SK-N-MC (cell line): Measurements from ENCODE around the gene ASCC1.

ENCODE experiments used
- DNase-seq: peaks from one replicate; pipeline ENCODE4 v3.0.0-alpha.2; 2011; ENCODE audit warnings: low read depth, low spot score
- H3K27ac ChIP-seq: fragments of 200-600 bp; sonication (generic); 2 replicates; pipeline ENCODE4 v1.5.1; 2016; ENCODE audit warnings: mixed run types
- H3K36me3 ChIP-seq: fragments of 200-600 bp; sonication (generic); 2 replicates; pipeline ENCODE4 v1.6.1; 2017; ENCODE audit warnings: antibody characterized with exemption, low read length, mixed read lengths; ENCODE audit not compliant: insufficient read depth
- H3K4me3 ChIP-seq: fragments of 200-600 bp; sonication (generic); 2 replicates; pipeline ENCODE4 v1.5.1; 2016
- H3K9ac ChIP-seq: fragments of 200-600 bp; sonication (generic); 2 replicates; pipeline ENCODE4 v1.8.0; 2017; ENCODE audit warnings: mixed run types, mixed read lengths; ENCODE audit not compliant: insufficient read length
- H3K9me3 ChIP-seq: fragments of 200-600 bp; sonication (generic); 2 replicates; pipeline ENCODE4 v1.6.1; 2017; ENCODE audit warnings: low read depth, mild to moderate bottlenecking, antibody characterized with exemption, low read length, moderate library complexity, mixed read lengths
- EZH2 ChIP-seq: fragments of 200-600 bp; sonication (generic); IDR thresholded peaks from one replicate; pipeline ENCODE4 v1.6.1; 2017; ENCODE audit warnings: antibody characterized with exemption
- FOXP2 ChIP-seq: optimal IDR thresholded peaks from 2 replicates; pipeline ENCODE3; 2011; ENCODE audit warnings: mild to moderate bottlenecking, moderate library complexity; ENCODE audit not compliant: insufficient read depth; ENCODE audit errors: extremely low read length, control extremely low read depth
- POLR2AphosphoS5 ChIP-seq: IDR thresholded peaks from 2 replicates; pipeline ENCODE4 v1.6.1; 2012; ENCODE audit warnings: mild to moderate bottlenecking, low read depth, low read length, borderline replicate concordance

Gene ASCC1

DNA sequence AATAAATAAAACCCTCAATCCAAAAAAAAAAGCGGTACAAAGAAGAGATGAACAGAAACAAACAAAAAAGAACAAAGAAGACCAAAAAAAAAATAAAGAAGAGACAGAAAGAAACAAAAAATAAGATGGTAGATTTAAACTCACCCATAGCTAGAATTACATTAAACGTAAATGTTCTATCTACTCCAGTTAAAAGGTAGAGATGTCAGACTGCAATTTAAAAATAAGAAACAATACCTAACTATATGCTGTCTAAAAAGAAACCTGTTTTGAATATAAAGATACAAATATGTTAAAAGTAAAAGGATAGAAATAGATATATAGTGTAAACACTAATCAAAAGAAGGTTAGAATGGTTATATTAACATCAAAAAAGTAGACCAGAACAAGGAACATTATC is 31.9 kb downstream of the ASCC1 start:
- DNase-seq: no peak
- Histone ChIP-seq H3K36me3 (no peaks in the 10 kb centered on the region; the same call in 1 of the 2 replicates), H3K27ac (no peak overlapping the region), H3K4me3 (no peak overlapping the region), H3K9ac (no peak overlapping the region), H3K9me3 (no peaks in the 10 kb centered on the region)
- no peak for TF ChIP-seq FOXP2
- no peak for TF ChIP-seq EZH2
- no peak for TF ChIP-seq POLR2AphosphoS5

DNA sequence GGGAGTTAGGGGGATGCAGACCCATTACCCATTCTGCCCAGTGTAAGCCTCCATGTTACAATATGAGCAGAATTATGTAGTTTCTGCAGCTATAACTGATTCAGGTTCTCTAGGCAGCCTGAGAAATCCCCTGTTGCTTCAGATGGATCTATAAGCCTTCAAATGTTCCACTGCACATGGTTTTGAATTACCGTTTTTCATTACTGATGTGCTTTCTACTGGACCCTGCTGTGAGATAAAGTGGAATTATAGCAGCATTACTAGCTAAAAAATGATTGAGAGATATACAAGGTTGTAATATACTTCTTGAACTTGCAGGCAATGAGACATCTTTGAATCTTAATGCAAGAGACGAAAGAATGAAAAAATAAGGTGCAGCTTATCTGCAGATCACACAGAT is 38.6 kb downstream of the ASCC1 start:
- no peak for DNase-seq
- no peaks in the 10 kb centered on the region for H3K36me3 ChIP-seq
- TF ChIP-seq EZH2: no peak
- no peak for TF ChIP-seq FOXP2
- no peak for TF ChIP-seq POLR2AphosphoS5
- H3K27ac ChIP-seq: no peak overlapping the region
- no peak overlapping the region for H3K4me3 ChIP-seq
- no peak overlapping the region for H3K9ac ChIP-seq
- no peaks in the 10 kb centered on the region for H3K9me3 ChIP-seq

DNA sequence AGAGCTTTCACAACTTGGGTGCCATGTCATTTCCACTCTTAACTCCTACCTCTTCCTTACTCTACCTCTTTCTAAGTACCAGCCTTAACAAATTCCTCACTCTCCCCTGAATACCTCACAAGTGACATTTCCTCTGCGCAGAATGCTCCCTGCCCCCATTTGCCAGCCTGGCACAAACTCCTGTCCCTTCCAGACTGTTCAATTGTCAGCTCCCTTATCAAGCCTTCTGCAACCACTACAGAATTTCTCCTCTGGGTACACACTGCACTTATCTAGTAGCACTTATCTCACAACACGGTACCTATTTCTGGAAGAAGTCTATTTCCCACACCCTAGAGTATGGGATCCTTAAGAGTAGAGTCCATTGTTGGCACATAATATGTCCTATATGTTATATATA is 39.4 kb downstream of the ASCC1 start:
- Histone ChIP-seq H3K9ac (no peak overlapping the region), H3K36me3 (no peaks in the 10 kb centered on the region), H3K9me3 (no peaks in the 10 kb centered on the region), H3K27ac (no peak overlapping the region), H3K4me3 (no peak overlapping the region)
- no peak for TF ChIP-seq POLR2AphosphoS5
- no peak for TF ChIP-seq FOXP2
- TF ChIP-seq EZH2: no peak
- no peak for DNase-seq

DNA sequence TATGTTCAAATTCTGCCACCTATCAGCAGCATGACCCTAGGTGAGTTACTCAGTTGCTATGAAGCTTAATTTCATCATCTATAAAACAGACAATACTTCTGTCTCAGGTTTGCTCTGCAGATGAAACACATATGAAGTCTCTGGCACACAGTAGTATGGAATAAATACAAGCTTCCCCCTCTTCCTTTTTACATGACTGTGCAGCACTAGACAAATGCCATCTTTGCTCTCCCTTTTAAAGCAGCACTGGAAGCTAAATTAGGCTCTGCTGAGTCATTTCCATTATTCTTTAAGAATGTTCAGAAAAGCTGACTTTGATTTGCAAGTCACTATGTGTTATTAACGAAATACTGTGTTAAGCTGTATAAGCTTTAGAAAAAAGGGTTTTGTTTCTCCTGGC is 40.9 kb downstream of the ASCC1 start:
- TF ChIP-seq FOXP2 (no peak), POLR2AphosphoS5 (no peak), EZH2 (no peak)
- H3K9me3 ChIP-seq: no peaks in the 10 kb centered on the region
- peak overlapping the region; percentile 21; the same call in 1 of the 2 replicates for H3K27ac ChIP-seq
- H3K36me3 ChIP-seq: no peaks in the 10 kb centered on the region
- no peak for DNase-seq
- H3K9ac ChIP-seq: no peak overlapping the region
- no peak overlapping the region for H3K4me3 ChIP-seq

DNA sequence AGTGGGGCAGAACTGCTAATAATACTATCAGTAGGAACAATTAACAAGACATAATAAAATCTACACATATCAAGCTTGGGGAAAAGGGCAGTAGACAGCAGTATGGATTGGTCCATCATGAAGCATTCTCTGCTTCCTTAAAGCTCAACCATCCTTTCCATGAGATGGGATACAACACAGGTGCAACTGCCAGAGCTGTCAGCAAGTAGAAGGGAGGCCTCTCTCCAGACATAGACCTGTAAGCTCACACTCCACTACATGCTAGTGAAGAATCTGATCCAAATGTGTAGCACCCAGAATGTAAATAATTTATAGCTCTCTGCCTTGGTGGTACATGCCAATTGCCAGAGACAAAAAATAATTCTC is 41.8 kb downstream of the ASCC1 start:
- no peak for DNase-seq
- no peak overlapping the region for H3K27ac ChIP-seq
- no peak overlapping the region for H3K9ac ChIP-seq
- no peaks in the 10 kb centered on the region for H3K36me3 ChIP-seq
- no peak overlapping the region for H3K4me3 ChIP-seq
- no peaks in the 10 kb centered on the region for H3K9me3 ChIP-seq
- no peak for TF ChIP-seq POLR2AphosphoS5
- TF ChIP-seq FOXP2: no peak
- no peak for TF ChIP-seq EZH2

DNA sequence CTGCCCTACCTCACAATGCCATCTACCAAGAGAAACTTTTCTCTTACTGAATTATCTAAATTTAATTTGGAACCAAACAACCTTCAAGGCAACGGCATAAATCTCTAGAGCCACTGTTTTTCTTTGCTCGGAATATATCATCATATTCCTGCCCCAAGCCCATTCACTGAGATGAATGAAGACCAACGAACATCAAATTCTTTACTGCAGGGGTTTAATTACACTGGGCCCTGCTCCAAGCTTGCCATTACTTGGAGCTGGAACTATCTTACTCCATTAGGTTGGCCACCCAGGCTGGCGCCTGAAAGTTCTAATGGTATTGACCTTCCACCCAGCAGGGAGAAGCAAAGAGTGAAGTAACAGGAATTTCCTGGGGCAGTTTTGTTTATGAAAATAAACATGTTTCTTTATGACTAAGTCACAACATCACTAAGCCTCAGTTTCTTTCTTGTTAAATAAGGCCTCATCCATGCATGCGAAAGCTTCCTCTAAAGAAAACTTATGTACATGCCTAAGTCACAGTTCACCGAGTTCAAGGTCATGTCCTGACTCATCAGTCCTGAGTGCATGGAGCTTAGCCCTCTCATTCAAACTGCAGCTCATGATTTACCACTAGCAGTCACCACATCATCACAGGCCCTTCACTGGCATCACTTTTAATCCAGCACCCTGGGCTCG is 42.3 kb downstream of the ASCC1 start:
- DNase-seq: no peak
- H3K36me3 ChIP-seq: no peaks in the 10 kb centered on the region
- H3K9ac ChIP-seq: no peak overlapping the region

DNA sequence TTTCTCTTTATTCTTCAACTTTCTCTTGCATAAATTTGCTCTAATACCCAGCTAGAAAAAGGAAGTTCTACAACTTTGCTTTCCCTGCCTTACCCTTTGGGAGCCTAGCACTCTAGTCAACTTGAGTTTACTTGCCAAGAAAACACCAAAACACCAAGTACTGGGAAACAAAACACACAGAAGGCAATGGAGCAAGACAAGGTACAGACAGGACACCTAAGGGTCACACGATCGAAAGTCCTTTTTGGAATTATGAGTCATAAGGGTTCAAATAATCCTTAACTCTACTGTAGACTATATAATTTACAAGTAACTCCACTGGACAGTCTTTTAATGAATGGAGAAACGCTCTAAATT is 42.8 kb downstream of the ASCC1 start:
- Histone ChIP-seq H3K9me3 (no peaks in the 10 kb centered on the region), H3K27ac (no peak overlapping the region; the same call in 1 of the 2 replicates), H3K4me3 (no peak overlapping the region), H3K36me3 (no peaks in the 10 kb centered on the region), H3K9ac (no peak overlapping the region)
- no peak for DNase-seq
- TF ChIP-seq EZH2: no peak

More for the DNA sequence above, 42.3 kb downstream of the ASCC1 start:
- no peak overlapping the region for H3K4me3 ChIP-seq
- no peak for TF ChIP-seq FOXP2
- no peak for TF ChIP-seq POLR2AphosphoS5
- TF ChIP-seq EZH2: no peak
- H3K27ac ChIP-seq: no peak overlapping the region
- H3K9me3 ChIP-seq: no peaks in the 10 kb centered on the region

DNA sequence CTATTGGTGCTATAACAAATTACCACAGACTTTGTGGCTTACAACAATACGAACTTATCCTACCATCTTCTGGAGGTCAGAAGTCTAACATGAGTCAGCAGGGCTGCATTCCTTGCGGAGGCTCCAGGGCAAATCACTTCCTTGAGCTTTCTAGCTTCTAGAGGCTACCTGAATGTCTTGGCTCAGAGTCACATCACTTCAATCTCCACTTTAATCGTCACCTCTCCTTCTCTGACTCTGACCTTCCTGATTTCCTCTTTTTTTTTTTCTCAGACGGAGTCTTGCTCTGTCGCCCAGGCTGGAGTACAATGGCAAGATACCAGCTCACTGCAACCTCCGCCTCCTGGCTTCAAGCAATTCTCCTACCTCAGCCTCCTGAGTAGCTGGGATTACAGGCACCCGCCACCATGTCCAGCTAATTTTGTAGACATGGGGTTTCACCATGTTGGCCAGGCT is 44.9 kb downstream of the ASCC1 start:
- no peak overlapping the region for H3K4me3 ChIP-seq
- H3K9ac ChIP-seq: no peak overlapping the region
- H3K27ac ChIP-seq: no peak overlapping the region
- no peak for TF ChIP-seq FOXP2
- no peak for TF ChIP-seq EZH2
- TF ChIP-seq POLR2AphosphoS5: no peak
- DNase-seq: no peak
- no peaks in the 10 kb centered on the region for H3K36me3 ChIP-seq
- no peaks in the 10 kb centered on the region for H3K9me3 ChIP-seq

DNA sequence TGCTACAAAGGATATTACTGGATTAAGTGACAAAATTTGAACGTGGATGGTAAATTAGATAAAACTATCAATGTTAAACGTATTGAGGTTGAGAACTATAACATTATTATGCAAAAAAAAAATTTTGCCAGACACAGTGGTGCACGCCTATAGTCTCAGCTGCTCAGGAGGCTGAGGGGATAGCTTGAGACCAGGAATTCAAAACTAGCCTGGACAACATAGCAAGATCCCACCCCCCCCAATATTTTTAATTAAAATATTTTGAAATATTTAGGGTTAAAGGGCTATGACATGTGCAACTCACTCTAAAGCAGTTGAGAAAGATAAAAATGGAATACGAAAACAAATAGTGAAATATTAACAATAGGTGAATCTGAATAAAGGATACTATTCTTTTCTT is 45.3 kb downstream of the ASCC1 start:
- Histone ChIP-seq H3K9me3 (no peaks in the 10 kb centered on the region), H3K36me3 (no peaks in the 10 kb centered on the region), H3K27ac (no peak overlapping the region), H3K4me3 (no peak overlapping the region), H3K9ac (no peak overlapping the region)
- no peak for TF ChIP-seq POLR2AphosphoS5
- TF ChIP-seq FOXP2: no peak
- TF ChIP-seq EZH2: no peak
- no peak for DNase-seq

DNA sequence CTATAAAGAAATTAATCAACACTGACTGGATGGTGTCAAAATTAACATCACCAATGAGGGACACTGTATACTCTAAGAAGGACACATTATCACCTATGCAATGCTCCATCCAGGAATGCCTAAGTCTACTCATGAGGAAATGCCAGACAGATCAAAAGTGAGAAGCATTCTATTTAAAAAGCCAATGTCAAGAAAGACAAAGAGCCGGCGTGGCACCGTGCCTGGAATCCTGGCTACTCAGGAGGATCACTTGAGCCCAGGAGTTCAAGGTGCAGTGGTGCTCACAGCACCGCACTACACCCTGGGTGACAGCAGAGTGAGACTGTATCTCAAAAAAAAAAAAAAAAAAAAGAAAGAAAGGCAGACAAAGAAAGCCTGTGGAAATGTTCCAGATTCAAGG is 45.8 kb downstream of the ASCC1 start:
- no peak for DNase-seq
- Histone ChIP-seq H3K9ac (no peak overlapping the region), H3K9me3 (no peaks in the 10 kb centered on the region), H3K36me3 (no peaks in the 10 kb centered on the region), H3K27ac (no peak overlapping the region), H3K4me3 (no peak overlapping the region)
- TF ChIP-seq EZH2 (no peak), POLR2AphosphoS5 (no peak), FOXP2 (no peak)
